Jurkat, Clone E6-1 (cell line): ENCODE data around the gene OR5M3. TPM values are rescaled to one million over a fixed set of nuclear protein-coding genes. Genes with fewer than 3 reads are reported as not detected.

Experiments used
- DNase-seq: peaks from one replicate; pipeline ENCODE4 v3.0.0-alpha.2; 2011; ENCODE audit warnings: low read depth, low spot score
- H3K4me3 ChIP-seq: 2 replicates; pipeline ENCODE4 v1.5.1; 2011; ENCODE audit warnings: mild to moderate bottlenecking, low read length, control low read depth, moderate library complexity
- polyA plus RNA-seq: library from polyadenylated mRNA; unstranded; fragments of >200 nt; gene quantifications from one replicate; pipeline ENCODE4 v1.2.1, GENCODE V29; 2012; ENCODE audit warnings: missing spikeins; ENCODE audit not compliant: insufficient read length, insufficient read depth

Gene OR5M3
- polyA plus RNA-seq: not detected

DNA sequence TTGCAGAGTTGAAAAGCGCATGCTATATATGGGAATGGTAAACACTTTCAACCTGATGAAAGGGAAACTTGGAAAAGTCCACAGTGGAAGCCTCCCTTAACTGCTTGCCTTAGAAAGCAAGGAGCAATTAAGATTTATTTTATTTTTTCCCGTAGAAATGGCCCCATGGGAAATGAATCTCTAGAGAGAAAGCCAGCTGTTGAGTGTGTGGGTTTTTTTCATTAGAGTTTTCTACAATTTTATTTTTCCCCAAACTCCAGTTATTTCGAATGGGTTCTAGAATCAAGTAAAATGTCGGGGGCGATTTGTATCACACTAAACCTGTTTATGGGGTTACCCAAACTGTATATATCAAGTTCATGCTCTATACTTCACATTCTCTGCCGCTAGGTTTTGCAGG, at the start of gene OR5M3:
Gene OR5M3 (minus strand): TSS at position 101 of the 400 bp plus-strand sequence. CDS start 2,855 bp downstream, outside the sequence.
- DNase-seq: no peak
- no peak within 1 kb of the TSS for H3K4me3 ChIP-seq

GRCh38 chr11:56522008-56522407, 48.9 kb upstream of the OR5M3 start:
- H3K4me3 ChIP-seq: no peak overlapping the region

DNA sequence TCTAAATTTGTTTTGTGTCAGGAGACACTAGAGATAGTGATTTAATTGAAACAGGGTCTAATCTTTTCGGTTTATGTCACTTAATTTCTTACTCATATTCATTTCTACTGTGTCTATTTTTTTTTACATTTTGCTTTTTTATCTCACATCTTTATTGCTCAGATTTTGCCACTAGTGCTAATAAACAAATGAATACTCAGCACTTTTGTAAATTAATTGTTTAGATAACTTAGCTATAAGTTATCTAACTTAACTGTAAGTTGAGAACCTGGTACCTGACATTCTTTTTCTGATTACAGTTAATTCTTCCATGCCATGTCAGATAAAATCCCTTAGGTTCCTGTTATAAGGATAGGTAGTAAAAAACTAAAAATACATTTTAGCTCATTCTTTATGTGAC, 40.1 kb upstream of the OR5M3 start:
- no peak overlapping the region for H3K4me3 ChIP-seq
- no peak for DNase-seq

More at GRCh38 chr11:56522008-56522407, 48.9 kb upstream of the OR5M3 start:
- DNase-seq: peak; percentile 10

GRCh38 chr11:56509439-56509838, 36.3 kb upstream of the OR5M3 start:
- no peak overlapping the region for H3K4me3 ChIP-seq
- no peak for DNase-seq

GRCh38 chr11:56497010-56497409, 23.9 kb upstream of the OR5M3 start:
- no peak overlapping the region for H3K4me3 ChIP-seq
- no peak for DNase-seq

DNA sequence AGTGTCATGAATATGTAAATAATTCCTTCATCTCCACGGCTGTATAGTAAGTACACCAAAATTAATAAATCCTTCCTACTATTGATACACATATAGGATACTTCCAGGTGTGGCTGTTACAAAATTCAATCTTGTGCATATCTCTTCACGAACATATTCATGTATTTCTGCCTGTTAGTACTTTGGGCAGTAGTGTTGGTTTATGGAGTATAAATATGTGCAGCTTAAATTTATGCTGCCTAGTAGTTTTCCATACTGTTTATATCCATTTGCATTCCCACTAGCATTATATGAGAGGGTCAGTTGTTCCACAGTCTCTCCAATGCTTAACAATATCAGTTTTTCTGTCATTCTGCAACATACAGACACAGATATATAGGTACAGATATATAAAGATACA, 22.0 kb upstream of the OR5M3 start:
- DNase-seq: no peak
- no peak overlapping the region for H3K4me3 ChIP-seq

DNA sequence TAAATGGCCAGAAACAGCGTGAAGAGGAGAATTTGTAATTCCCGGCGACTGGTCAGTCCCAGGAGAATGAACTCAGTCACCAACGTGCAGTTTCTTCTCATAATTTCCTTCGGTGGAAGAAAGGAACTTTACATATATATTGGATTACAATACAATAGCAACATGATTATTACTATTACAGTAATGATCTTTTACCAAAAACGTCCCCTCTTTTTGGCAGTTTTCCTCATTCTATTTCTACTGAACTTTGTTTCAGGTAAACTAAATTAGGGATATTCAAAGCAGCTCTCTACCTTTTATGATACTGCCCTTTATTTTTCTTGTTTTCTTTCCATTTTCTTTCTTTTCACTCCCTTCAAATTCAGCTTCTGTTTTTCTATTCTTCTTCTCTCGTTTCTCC, 18.1 kb upstream of the OR5M3 start, which contains the start of gene OR5M8:
Gene OR5M8 (minus strand): TSS at position 101 of the 400 bp plus-strand sequence. CDS start 0 bp downstream, at position 101.
- H3K4me3 ChIP-seq: no peak within 1 kb of the TSS
- DNase-seq: no peak

DNA sequence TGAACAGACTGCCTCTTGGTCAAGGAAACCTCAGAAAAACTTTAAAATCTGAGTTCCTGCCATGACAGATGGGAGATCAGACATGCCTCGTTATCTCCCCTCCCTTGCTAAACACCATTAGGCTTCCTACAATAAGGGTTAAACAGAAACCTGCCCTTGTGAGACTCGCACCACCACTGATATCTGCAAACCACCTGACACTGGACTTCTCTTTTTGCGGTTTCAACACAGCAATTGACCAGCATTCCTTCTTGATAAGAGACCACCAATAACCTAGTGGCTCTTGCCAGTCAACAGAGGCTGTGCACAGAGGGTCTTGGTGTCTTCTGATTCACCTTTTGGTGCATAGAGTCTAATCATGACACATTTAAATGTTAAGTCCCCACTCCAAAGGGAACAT, 13.6 kb upstream of the OR5M3 start:
- DNase-seq: no peak
- no peak overlapping the region for H3K4me3 ChIP-seq

GRCh38 chr11:56474729-56475235, 1.6 kb upstream of the OR5M3 start:
- no peak for DNase-seq
- H3K4me3 ChIP-seq: no peak overlapping the region

GRCh38 chr11:56457076-56457475, 16.1 kb downstream of the OR5M3 start:
- DNase-seq: no peak
- no peak overlapping the region for H3K4me3 ChIP-seq

GRCh38 chr11:56453521-56453920, 19.6 kb downstream of the OR5M3 start:
- no peak for DNase-seq
- H3K4me3 ChIP-seq: no peak overlapping the region
